HG03108 (cell line): Measurements from ENCODE around the gene CHAF1A.

Source experiments
- ATAC-seq: cut with Tn5 transposase; IDR thresholded peaks from one replicate; pipeline ENCODE4 v1.9.1; 2021; ENCODE audit warnings: moderate library complexity; ENCODE audit not compliant: unreplicated experiment

CHAF1A gene

DNA sequence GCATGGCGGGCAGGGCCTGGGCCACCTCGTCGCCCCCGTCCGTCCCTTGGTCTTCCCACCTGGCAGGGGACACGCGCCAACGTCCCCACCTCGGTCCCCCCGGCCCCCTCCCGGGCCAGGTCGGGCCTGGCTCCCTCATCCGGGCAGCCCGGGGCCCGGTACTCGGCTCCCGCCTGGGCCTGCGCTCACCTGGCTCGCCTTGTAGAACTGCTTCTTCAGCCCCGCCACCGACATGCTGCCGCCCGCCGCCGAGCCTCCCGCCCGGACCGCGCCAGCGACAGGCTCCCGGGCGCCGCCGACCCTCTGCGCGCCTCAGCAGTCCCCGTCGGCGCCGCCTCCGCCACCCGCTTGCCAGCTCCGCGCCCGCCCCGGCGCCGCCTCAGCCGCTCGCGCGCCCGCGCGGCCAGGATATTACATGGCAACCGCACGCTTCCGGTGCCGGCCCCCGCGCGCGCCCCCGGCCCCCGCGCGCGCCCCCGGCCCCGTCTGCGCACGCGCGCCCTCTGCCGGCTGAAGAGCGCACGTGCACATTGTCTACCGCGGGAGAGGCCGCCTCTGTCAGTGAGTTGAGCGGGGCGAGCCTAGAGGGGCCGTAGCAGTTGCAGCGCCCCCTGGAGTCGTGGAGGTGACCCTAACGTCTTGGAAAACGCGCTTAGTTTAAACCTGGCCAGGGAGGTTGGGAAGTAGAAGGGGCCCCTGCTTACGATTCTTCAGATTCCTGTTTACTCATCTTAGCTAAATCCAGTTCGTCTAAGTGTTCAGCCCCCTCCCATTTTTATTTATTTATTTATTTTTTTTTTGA lies 2.1 kb upstream of the CHAF1A start, which contains the start of gene SH3GL1:
SH3GL1 (minus strand) TSS at position 413 of the 802 bp plus-strand sequence; CDS start at position 234, 179 bp downstream.
- peak; percentile 49 for ATAC-seq

DNA sequence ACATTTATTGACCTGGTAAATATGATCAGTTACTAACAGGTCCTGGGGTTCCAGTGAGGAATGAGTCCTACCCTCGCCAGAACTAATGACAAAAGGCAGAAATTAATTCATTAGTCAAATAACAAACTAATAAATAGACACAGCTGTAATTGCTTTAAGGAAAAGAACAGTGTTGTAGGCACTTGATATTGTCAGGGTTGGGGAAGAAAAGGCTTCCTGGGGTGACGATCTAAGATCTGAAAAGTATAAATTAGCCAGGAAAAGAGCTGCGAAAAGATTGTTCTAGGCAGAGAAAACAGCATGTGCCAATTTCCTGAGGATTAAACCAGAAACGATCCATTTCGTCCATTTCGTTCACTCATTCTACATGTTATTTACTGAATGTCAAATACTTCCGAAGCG lies 670 bp upstream of the CHAF1A start:
- no peak for ATAC-seq

DNA sequence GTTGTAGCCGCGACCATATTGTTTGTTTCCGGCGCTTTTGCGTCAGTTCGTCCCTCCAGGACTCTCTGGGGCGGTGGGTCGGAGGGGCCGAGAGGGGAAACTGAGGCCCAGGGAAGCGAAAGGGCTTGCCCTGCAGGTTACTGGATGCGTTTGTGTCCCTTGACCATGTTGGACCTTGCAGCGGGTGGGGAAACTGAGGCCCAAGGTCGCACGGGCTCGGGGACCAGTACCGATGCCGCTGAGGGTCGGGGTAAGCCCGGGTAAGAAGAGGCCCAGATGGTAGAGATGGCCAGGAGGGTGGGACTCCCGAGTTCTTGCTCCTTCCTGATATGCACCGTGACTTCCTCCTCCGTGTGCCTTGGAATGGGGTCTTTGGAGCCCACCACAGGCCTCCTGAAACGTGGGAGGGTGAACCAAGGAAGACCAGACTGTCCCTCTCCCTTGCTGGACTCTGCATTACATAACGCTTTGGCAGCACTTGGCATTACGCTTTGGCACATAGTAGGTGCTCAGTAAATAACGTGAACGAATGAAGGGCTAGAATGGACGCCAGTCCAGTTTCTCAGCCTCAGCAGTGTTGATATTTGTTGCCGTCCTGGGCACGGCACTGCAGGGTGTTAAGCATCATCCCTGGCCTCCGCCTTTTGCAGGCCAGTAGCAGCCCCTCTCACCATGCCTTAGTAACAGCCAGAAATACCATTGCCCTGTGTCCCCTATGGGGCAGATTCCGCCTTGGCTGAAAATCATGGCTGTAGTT lies 743 bp downstream of the CHAF1A start:
- ATAC-seq: no peak

DNA sequence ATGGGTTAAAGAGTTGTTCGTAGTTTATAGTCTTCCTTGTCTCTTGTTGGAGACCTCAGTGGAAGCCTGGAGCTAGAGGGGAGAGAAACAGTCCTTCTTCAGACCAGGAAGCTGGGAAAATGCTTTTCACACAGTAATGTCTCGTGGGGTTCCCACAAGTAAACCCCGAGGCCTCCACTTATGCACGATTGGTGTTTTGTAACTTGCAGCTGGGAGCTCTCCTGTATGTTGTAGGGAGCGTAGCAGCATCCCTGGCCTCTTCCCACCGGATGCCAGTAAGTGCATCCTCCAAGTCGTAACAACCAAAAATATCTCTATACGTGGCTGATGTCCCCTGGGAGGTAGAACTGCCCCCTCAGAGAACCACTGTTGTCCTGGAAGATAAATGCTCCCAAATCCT lies 3.5 kb downstream of the CHAF1A start:
- no peak for ATAC-seq

DNA sequence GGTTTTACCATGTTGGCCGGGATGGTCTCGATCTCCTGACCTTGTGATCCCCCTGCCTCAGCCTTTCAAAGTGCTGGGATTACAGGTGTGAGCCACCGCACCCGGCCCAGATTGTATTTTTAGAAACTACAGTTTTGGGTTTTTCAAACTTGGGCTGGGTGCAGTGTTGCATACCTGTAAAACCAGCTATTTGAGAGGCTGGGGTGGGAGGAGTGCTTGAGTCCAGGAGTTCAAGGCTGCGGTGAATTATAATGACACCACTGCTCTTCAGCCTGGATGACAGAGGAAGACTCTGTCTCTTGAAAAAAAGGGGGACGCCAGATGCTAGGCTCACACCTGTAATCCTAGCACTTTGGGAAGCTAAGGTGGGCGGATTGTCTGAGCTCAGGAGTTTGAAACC lies 4.2 kb downstream of the CHAF1A start:
- no peak for ATAC-seq

DNA sequence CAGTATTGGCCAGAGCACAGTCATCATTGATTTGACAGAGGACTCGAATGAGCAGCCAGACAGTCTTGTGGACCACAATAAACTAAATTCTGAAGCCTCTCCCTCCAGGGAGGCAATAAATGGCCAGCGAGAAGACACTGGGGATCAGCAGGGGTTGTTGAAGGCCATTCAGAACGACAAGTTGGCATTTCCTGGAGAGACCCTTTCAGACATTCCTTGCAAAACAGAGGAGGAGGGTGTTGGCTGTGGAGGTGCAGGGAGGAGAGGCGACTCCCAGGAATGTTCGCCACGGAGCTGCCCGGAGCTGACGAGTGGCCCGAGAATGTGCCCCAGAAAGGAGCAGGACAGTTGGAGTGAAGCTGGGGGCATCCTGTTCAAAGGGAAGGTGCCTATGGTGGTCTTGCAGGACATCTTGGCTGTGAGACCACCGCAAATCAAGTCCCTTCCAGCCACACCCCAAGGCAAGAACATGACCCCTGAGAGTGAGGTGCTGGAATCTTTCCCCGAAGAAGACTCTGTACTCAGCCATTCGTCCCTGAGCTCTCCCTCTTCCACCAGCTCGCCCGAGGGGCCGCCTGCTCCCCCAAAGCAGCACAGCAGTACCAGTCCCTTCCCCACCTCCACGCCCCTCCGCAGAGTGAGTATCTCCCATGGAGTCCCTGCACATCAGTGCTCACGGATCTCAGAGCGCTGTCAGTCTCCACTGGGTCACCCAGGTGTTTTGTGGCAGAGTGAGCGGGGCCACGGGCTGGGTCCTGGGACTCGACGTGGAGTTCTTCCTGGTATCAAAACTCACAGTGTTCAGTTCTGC lies 6.9 kb downstream of the CHAF1A start:
- no peak for ATAC-seq

DNA sequence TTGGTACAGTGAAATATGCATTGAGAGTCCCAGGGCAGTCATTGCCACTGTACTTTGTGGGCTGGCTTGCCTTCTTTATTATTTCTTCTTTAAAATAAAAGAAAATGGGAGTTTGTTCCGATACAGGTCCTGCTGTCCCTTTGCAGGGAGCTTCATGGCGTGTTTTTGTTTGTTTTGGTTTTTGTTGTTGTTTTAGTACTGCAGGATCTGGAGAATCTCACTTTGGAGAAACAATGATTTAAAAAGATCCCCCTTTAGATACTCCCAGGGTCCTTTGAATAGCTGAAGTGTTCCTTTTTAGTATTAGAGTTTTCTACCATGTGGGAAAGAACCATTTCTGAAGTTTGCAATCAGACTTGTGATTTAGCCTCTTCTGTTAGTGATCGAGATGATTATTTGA lies 11.1 kb downstream of the CHAF1A start:
- no peak for ATAC-seq

DNA sequence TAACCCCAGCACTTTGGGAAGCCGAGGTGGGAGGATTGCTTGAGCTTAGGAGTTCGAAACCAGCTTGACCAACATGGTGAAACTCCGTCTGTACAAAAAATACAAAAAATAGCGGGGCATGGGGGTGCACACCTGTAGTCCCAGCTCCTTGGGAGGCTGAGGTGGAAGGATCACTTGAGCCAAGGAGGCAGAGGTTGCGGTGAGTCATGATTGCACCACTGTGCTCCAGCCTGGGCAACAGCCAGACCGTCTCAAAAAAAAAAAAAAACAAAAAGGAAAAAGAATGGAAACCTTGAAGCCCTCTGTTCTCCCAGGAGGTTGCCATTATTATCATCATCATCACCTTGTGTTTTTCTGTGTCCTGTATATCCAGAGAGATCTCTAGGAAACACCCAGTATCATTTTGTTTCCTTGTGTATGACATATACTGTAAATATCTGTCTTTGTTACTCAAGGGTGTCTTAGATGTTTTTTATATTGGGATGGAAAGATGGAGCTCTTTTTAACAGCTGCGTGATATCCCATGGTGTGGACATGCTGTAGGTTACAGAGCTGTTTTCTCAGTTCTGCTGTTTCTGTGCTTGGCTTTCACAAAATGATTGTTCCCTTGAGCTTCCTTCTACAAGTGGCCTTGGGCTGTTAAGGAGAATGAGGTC lies 11.8 kb downstream of the CHAF1A start:
- no peak for ATAC-seq

DNA sequence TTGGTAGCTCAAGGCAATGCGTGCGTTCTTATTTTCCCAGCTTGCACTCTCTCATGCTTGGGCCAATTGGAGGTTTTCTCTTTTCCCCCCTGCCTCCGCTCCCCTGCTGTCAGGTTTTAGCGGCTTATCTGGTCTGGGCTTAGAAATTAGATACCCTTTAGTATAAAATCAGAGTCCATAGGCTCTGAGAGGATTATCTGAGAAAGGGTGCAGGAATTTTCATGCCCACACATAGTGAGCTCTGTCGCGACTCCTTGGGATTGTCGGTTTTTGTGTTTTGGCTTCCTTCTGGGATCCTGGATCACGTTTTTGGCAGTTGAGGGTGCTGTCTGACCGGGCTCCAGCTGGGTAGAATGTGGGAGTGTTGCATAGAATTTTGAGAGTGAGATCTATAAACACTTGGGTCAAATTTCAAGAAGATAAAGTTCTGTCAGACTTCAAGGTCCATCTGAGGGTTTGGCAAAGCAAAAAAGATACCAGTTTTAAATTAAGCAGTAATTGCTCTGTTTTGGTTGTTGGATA lies 12.4 kb downstream of the CHAF1A start:
- no peak for ATAC-seq

DNA sequence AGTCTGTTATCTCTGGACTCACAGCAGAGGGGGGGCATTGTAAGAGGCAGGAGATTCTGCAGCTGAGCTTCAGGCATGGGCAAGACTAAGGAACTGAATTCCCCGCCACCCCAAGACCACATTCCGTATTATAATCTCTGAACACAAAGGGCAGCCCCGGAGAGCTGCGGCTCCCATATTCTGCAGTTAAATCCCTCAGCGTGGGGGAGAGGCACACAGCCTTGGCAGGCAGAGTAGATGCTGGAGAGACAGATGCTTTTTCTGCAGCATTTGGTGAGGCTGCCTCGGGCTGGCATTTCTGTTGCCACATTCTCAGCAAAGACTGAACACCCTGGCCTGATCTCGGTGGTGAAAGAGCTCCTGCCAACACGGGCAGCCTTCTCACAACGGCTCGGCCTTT lies 12.9 kb downstream of the CHAF1A start:
- no peak for ATAC-seq

DNA sequence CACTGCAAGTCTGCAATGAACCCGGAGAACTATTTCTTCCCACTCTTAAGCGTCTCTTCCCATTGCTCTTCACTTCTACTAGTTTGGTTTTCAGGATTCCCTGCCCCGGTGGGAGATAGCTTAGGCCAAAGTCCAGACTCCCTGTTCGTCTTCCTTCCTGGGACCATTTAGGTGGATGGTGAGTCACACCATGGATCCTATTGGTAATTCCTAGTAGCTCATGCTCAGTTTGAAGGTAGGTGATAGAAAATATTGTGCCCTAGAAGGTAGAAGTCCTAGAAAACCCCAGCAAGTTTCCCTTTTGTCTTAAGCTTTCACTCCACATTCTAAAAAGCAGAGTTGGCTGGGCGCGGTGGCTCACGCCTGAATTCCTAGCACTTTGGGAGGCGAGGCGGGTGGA lies 13.8 kb downstream of the CHAF1A start:
- ATAC-seq: no peak

DNA sequence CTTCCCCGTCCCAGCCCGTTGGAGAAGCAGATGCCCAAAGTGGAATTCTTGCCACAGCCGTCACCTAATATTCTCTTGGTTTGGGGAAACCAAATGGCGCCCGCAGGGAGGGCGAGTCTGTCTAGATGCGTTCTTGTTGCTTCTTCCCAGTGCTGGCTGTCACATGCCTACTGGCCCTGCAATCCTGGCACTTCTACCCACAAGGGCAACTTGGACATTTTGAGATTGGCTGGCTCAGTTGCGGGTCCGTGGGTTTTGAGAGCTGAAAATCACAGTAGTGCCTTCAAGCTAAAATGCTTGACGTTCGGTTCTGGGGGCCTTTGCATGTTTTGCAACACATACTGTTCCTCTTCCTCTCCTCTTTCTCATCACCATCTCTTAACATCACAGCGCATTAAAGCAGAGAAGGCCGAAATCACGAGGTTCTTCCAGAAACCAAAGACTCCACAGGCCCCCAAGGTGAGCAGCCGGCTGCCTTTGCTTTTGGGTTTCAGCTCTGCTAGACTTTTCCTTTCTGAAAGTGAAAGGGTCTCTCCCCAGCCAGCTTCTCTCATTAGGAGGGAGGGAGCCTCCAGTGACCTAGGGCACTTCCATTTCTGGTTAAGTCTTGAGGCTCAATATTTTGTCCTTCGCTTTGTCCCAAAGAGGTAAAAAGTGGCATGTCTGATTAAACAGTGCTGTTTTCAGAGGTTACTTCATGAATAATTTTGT lies 21.1 kb downstream of the CHAF1A start:
- no peak for ATAC-seq

DNA sequence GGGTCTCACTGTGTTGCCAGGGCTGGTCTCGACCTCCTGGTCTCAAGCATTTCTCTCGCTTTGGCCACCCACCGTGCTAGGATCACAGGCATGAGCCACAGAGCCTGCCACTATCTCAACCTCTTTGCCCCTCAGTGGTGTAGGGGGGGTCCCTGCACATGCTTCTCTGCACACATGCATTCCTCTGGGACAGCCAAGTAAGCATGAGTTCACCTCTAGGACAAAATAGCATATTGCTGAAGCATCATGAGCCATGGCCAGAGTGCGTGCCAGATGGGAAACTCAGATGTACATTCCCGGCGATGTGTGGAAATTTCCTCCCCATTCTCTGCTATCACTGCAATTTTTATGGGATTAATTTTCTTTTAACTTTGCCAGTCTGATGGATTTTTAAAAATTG lies 23.1 kb downstream of the CHAF1A start:
- ATAC-seq: no peak

DNA sequence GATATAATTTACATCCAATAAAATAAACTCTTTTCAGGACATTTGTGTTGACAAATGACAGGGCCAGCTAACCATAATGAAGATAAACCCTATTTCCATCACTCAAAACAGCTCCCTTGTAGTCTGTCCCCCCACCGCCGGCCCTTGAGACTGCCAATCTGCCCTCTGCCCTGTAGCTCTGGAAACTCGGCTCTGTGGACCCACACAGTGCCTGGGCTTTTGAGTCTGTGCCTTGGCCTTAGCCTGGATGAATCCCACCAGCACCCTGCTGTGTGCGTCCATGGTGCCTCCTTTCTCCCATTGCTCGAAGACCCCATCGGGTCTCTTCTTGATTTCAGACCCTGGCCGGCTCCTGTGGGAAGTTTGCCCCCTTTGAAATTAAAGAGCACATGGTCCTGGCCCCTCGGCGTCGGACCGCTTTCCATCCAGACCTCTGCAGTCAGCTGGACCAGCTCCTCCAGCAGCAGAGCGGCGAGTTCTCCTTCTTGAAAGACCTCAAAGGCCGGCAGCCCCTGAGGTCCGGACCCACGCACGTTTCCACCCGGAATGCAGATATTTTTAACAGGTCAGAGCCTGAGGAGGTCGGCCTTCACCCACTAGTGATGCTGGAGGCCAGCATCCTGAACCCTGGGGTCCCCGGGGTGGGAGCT lies 26.0 kb downstream of the CHAF1A start:
- ATAC-seq: no peak

DNA sequence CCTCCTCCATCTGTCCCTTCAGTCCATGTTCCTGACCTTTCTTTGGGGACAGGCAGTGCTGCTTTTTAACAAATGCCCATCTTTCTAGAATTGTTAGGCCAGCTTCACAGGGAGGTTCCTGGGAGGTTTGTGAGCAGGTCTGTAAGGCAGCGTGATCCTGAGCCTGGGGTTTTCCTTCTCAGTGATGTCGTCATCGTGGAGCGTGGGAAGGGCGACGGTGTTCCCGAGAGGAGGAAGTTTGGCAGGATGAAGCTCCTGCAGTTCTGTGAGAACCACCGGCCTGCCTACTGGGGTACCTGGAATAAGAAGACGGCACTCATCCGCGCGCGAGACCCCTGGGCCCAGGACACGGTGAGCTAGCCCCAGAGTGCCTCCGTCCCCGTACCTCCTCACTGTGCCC lies 26.8 kb downstream of the CHAF1A start:
- no peak for ATAC-seq

DNA sequence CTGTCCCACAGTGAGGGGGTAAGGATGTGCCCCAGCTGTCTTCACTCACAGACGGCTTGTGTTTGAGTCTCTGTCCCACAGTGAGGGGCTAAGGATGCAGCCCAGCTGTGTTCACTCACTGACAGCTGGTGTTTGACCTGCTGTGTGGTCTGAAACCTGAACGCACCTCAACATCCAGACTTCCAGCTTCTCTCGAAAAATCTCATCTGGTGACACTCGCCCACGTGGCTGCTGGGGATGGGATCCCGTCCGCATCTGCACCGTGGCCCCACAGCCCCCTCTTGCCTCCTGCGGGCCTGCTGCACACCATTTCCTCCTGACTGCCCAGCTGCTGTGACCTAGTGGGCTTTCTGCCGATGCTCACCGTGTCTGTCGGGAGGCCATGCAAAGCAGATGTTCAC lies 27.3 kb downstream of the CHAF1A start:
- ATAC-seq: no peak

DNA sequence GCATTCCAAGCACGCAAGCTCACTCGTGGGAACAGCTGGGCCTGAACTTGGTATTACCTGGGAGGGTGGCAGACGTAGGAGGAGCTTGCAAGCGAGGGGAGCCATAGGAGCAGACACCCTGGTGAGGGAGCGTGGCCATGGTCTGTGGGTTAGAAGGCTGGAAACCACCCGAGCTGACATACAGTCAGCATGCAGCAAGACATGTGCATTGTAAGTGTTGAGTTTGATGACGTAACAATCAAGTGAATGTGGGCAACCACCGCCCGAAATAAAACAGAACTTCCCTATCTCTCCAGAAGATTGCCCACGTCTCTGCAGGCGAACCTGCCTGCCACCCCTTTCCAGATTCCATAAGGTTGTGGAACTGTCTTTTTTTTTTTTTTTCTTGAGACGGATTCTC lies 28.3 kb downstream of the CHAF1A start:
- no peak for ATAC-seq

DNA sequence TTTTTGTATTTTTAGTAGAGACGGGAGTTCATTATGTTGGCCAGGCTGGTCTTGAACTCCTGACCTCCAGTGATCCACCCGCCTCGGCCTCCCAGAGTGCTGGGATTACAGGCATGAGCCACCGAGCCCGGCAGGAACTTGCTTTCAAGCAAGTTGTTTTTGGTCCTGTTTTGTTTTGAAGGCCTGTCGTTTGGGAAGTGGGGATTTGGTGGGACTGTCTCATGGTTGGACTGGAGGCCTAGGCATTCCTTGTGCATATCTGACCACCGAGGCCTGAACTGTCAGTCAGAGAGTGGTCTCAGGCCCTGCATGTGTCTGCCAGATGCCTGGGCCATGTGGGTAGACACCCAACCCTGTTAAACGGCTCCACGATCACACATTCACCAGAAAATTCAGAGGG lies 28.9 kb downstream of the CHAF1A start:
- ATAC-seq: no peak

DNA sequence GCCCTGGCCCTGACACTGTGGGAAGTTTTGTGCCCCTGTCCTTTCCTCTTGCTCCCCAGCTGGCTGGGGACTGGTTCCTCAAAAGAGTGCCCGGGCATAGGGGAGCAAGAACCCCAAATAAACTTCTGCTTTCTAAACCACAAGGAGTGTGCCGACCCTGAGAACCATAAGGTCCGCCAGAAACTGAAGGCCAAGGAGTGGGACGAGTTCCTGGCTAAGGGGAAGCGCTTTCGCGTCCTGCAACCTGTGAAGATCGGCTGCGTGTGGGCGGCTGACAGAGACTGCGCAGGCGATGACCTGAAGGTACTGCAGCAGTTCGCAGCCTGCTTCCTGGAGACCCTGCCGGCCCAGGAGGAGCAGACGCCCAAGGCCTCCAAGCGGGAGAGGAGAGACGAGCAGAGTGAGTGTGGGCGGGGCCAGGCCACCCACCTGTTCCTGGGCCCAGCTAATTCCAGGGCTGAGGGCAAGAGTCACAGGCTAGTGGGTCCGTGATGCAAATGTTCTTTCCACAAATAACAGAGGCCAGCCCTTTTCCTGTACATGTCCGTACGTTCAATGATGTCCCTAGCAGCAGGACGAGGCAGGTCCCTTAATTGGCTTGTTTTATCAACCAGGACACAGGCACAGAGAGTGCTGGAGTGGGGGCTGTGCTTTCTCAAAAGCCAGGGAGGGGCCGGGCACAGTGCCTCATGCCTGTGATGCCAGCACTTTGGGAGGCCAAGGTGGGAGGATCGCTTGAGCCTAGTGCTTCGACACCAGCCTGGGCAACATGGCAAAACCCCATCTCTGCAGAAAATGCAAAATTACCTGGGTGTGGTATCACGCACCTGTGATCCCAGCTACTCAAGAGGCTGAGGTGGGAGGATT lies 29.6 kb downstream of the CHAF1A start:
- ATAC-seq: no peak
